SK-N-SH treated with all-trans-retinoic acid at 6 μM for 48 hours (cell line): ENCODE measurements around the gene MDC1.

Source experiments
- ATAC-seq: fragments of 200-7000 bp; cut with Tn5 transposase; 3 replicates; pipeline ENCODE4 v1.9.1; 2020; ENCODE audit warnings: mild to moderate bottlenecking, moderate library complexity
- ARNTL ChIP-seq: fragments of 450-650 bp; formaldehyde crosslinking; IDR thresholded peaks from 2 replicates; pipeline ENCODE4 v1.5.0; 2020; ENCODE audit warnings: low read depth, mild to moderate bottlenecking, moderate library complexity, borderline replicate concordance
- BACH2 ChIP-seq: fragments of 250-450 bp; sonication (Bioruptor Pico); IDR thresholded peaks from 2 replicates; pipeline ENCODE4 v1.9.0; 2021; ENCODE audit warnings: mild to moderate bottlenecking, borderline replicate concordance
- CREB5 ChIP-seq: fragments of 250-450 bp; sonication (Bioruptor Pico); IDR thresholded peaks from 2 replicates; pipeline ENCODE4 v1.5.1; 2020; ENCODE audit warnings: low read depth, mild to moderate bottlenecking, moderate library complexity
- CSDC2 ChIP-seq: fragments of 250-450 bp; sonication (Bioruptor Pico); IDR thresholded peaks from 2 replicates; pipeline ENCODE4 v1.5.0; 2020; ENCODE audit warnings: mild to moderate bottlenecking, moderate library complexity
- CSRNP3 ChIP-seq: fragments of 250-450 bp; sonication (Bioruptor Pico); IDR thresholded peaks from 2 replicates; pipeline ENCODE4 v1.5.1; 2021; ENCODE audit warnings: mild to moderate bottlenecking, moderate library complexity
- ESRRG ChIP-seq: fragments of 250-450 bp; sonication (Bioruptor Pico); IDR thresholded peaks from 2 replicates; pipeline ENCODE4 v1.6.1; 2021; ENCODE audit warnings: mild to moderate bottlenecking
- GLIS3 ChIP-seq: fragments of 250-450 bp; sonication (Bioruptor Pico); IDR thresholded peaks from 2 replicates; pipeline ENCODE4 v1.5.0; 2020; ENCODE audit warnings: mild to moderate bottlenecking, moderate library complexity
- OSR1 ChIP-seq: fragments of 250-450 bp; sonication (Bioruptor Pico); IDR thresholded peaks from 2 replicates; pipeline ENCODE4 v1.8.0; 2022; ENCODE audit warnings: moderate library complexity, mild to moderate bottlenecking, inconsistent platforms
- PPARA ChIP-seq: fragments of 250-450 bp; sonication (Bioruptor Pico); IDR thresholded peaks from 2 replicates; pipeline ENCODE4 v1.5.0; 2020; ENCODE audit warnings: mild to moderate bottlenecking, borderline replicate concordance
- SNAI2 ChIP-seq: fragments of 250-450 bp; sonication (Bioruptor Pico); IDR thresholded peaks from 2 replicates; pipeline ENCODE4 v1.5.0; 2020; ENCODE audit warnings: mild to moderate bottlenecking, moderate library complexity
- TCF4 ChIP-seq: fragments of 250-450 bp; sonication (Bioruptor Pico); IDR thresholded peaks from 2 replicates; pipeline ENCODE4 v1.8.0; 2021; ENCODE audit warnings: mild to moderate bottlenecking, moderate library complexity, borderline replicate concordance
- ZC3H10 ChIP-seq: fragments of 250-450 bp; sonication (Bioruptor Pico); IDR thresholded peaks from 2 replicates; pipeline ENCODE4 v1.5.1; 2021; ENCODE audit warnings: mild to moderate bottlenecking, moderate library complexity
- ZFP3 ChIP-seq: fragments of 250-450 bp; sonication (Bioruptor Pico); IDR thresholded peaks from 2 replicates; pipeline ENCODE4 v1.5.0; 2020; ENCODE audit warnings: mild to moderate bottlenecking, moderate library complexity
- ZFP30 ChIP-seq: fragments of 450-650 bp; formaldehyde crosslinking; IDR thresholded peaks from 2 replicates; pipeline ENCODE4 v1.5.0; 2022; ENCODE audit warnings: mild to moderate bottlenecking, moderate library complexity
- ZNF8 ChIP-seq: fragments of 450-650 bp; formaldehyde crosslinking; IDR thresholded peaks from 2 replicates; pipeline ENCODE4 v1.5.0; 2020; ENCODE audit warnings: mild to moderate bottlenecking, moderate library complexity
- TF ChIP-seq, protein P1 (sequence below): fragments of 250-450 bp; sonication (Bioruptor Pico); IDR thresholded peaks from 2 replicates; pipeline ENCODE4 v1.8.0; 2021; ENCODE audit warnings: low read depth, mild to moderate bottlenecking, moderate library complexity, borderline replicate concordance
- TF ChIP-seq, protein P2 (sequence below): fragments of 250-450 bp; sonication (Bioruptor Pico); IDR thresholded peaks from 2 replicates; pipeline ENCODE4 v1.8.0; 2020; ENCODE audit warnings: mild to moderate bottlenecking, moderate library complexity, borderline replicate concordance
- TF ChIP-seq, protein P3 (sequence below): fragments of 250-450 bp; sonication (Bioruptor Pico); IDR thresholded peaks from 2 replicates; pipeline ENCODE4 v1.5.0; 2020; ENCODE audit warnings: mild to moderate bottlenecking, moderate library complexity

The MDC1 gene

GRCh38 chr6:30696432-30696831 is 20.6 kb downstream of the MDC1 start (continued):
- TF ChIP-seq PPARA (CRISPR knock-in tag) (no peak), CSRNP3 (CRISPR knock-in tag) (no peak), ZFP30 (CRISPR knock-in tag) (no peak), ZC3H10 (CRISPR knock-in tag) (no peak)
- TF ChIP-seq, all 23 proteins: peak for 0

DNA sequence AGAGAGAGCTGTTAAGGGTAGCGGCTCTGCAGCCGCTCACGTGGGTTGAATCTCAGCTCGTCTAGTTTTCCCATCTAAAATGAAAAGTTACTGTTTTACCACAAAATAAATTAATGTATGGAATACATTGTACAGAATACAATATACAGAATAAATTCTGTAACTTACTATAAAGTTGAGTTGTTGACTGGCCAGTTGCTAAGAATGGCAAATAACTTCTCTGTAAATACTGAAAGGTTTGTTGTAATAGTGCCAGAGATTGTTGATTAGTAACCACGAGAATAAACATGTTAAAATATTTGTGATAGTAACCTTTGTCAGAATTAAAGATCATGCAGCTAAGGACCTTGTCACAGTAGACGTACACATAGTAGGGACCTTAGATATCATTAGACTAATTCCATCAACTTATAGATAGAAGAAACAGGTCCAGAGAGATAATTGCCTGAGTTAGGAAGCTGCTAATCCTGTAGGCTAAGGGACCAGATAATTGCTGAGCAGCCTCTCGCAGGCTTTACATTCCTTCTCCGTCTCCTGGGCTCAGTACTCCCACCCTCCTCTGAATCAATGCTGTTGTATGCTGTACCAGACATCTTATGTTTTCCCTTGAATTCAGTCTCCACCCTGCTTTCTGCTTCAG is 25.8 kb downstream of the MDC1 start:
- ATAC-seq = no peak
- no peak for TF ChIP-seq ARNTL (CRISPR knock-in tag)
- TF ChIP-seq BACH2 (CRISPR knock-in tag) = no peak
- TF ChIP-seq TCF4 (CRISPR knock-in tag) = no peak
- no peak for TF ChIP-seq CSDC2 (CRISPR knock-in tag)
- no peak for TF ChIP-seq ZFP3
- TF ChIP-seq, protein P1, sequence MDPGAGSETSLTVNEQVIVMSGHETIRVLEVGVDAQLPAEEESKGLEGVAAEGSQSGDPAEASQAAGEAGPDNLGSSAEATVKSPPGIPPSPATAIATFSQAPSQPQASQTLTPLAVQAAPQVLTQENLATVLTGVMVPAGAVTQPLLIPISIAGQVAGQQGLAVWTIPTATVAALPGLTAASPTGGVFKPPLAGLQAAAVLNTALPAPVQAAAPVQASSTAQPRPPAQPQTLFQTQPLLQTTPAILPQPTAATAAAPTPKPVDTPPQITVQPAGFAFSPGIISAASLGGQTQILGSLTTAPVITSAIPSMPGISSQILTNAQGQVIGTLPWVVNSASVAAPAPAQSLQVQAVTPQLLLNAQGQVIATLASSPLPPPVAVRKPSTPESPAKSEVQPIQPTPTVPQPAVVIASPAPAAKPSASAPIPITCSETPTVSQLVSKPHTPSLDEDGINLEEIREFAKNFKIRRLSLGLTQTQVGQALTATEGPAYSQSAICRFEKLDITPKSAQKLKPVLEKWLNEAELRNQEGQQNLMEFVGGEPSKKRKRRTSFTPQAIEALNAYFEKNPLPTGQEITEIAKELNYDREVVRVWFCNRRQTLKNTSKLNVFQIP (CRISPR knock-in tag) = no peak
- TF ChIP-seq OSR1 (CRISPR knock-in tag) = no peak

DNA sequence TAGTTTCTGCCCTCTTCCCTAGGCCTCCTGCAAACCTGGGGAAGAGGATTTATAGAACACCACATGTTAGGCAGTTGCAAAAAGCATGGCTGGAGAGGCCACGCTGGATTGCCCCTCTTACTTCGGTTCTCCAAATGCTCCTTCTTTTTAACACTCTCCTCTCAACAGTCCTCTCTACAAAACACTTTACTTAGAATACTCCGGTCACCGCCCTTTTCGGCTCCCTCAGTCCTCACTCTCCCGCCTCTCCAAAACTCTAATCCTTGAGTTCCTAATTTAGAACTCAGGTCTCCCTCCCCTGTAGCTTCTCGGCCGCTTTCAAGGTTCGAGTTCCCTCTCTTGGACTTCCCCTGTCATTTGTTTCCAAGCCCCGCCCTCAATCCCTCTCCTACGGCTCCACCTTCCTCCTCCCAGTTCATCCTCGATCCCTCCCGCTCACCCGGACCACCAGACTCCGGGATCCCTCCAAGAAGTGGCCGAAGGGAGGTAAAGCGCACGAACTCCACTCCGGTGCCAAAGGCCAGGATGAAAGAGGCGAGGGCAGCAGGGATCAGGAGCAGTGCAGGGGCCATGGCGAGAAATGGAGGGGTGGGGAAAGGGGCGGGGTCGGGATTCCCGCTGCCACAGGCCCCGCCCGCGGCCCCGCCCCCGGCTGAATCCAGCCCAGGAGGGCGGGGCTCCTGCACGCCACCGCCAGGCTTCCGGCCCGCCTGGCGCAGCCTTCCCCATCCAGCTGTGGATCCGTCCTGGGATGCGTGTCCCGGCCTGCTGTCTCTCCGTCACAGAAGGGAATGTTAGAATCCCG is 26.5 kb downstream of the MDC1 start, which contains the start of gene NRM:
NRM (minus strand) TSS at position 582 of the 805 bp plus-strand sequence; CDS start at position 572, 10 bp downstream.
- ATAC-seq = peak; percentile 60
- TF ChIP-seq, protein P2, sequence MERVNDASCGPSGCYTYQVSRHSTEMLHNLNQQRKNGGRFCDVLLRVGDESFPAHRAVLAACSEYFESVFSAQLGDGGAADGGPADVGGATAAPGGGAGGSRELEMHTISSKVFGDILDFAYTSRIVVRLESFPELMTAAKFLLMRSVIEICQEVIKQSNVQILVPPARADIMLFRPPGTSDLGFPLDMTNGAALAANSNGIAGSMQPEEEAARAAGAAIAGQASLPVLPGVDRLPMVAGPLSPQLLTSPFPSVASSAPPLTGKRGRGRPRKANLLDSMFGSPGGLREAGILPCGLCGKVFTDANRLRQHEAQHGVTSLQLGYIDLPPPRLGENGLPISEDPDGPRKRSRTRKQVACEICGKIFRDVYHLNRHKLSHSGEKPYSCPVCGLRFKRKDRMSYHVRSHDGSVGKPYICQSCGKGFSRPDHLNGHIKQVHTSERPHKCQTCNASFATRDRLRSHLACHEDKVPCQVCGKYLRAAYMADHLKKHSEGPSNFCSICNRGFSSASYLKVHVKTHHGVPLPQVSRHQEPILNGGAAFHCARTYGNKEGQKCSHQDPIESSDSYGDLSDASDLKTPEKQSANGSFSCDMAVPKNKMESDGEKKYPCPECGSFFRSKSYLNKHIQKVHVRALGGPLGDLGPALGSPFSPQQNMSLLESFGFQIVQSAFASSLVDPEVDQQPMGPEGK (CRISPR knock-in tag) = no peak
- TF ChIP-seq ESRRG (CRISPR knock-in tag) = no peak
- TF ChIP-seq ZFP3 = peak; percentile 86; the same call in 1 of the 2 replicates
- TF ChIP-seq ZNF8 = no peak

- TF ChIP-seq ZFP30 (CRISPR knock-in tag) (no peak), CREB5 (no peak), ZNF8 (no peak), CSRNP3 (CRISPR knock-in tag) (no peak), ARNTL (CRISPR knock-in tag) (no peak), ZC3H10 (CRISPR knock-in tag) (no peak), SNAI2 (CRISPR knock-in tag) (no peak), GLIS3 (no peak)
- TF ChIP-seq, protein P3, sequence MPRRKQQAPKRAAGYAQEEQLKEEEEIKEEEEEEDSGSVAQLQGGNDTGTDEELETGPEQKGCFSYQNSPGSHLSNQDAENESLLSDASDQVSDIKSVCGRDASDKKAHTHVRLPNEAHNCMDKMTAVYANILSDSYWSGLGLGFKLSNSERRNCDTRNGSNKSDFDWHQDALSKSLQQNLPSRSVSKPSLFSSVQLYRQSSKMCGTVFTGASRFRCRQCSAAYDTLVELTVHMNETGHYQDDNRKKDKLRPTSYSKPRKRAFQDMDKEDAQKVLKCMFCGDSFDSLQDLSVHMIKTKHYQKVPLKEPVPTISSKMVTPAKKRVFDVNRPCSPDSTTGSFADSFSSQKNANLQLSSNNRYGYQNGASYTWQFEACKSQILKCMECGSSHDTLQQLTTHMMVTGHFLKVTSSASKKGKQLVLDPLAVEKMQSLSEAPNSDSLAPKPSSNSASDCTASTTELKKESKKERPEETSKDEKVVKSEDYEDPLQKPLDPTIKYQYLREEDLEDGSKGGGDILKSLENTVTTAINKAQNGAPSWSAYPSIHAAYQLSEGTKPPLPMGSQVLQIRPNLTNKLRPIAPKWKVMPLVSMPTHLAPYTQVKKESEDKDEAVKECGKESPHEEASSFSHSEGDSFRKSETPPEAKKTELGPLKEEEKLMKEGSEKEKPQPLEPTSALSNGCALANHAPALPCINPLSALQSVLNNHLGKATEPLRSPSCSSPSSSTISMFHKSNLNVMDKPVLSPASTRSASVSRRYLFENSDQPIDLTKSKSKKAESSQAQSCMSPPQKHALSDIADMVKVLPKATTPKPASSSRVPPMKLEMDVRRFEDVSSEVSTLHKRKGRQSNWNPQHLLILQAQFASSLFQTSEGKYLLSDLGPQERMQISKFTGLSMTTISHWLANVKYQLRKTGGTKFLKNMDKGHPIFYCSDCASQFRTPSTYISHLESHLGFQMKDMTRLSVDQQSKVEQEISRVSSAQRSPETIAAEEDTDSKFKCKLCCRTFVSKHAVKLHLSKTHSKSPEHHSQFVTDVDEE (CRISPR knock-in tag) = no peak
- no peak for ATAC-seq
Observed at GRCh38 chr6:30689985-30690384, 27.1 kb downstream of the MDC1 start.
